Measurements from ENCODE around the gene TMEM200A.

DNA sequence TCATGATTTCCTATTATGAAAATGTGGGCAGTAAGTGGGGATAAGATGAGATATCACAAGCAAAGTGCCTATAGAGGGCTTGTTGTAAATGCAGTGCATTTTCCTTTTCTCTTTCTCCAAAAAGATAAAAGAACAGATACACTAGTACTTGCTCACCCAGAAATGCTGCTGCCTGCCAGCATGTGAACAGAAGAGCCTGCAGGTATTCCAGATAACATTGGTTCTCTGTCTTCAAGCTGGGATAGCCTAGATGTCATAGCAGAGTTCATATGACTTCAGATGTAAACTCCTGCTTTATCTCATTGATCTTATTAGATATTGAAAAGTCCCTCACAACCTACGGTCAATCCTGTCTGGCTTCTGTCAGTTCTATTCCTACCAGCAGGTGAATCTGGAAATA is 123.7 kb downstream of the TMEM200A start:
- TF ChIP-seq, protein P1, sequence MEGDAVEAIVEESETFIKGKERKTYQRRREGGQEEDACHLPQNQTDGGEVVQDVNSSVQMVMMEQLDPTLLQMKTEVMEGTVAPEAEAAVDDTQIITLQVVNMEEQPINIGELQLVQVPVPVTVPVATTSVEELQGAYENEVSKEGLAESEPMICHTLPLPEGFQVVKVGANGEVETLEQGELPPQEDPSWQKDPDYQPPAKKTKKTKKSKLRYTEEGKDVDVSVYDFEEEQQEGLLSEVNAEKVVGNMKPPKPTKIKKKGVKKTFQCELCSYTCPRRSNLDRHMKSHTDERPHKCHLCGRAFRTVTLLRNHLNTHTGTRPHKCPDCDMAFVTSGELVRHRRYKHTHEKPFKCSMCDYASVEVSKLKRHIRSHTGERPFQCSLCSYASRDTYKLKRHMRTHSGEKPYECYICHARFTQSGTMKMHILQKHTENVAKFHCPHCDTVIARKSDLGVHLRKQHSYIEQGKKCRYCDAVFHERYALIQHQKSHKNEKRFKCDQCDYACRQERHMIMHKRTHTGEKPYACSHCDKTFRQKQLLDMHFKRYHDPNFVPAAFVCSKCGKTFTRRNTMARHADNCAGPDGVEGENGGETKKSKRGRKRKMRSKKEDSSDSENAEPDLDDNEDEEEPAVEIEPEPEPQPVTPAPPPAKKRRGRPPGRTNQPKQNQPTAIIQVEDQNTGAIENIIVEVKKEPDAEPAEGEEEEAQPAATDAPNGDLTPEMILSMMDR (IDR thresholded peaks at IDR 0.05) = no peak
- no peak for TF ChIP-seq POLR2A (IDR thresholded peaks at IDR 0.05)
